Fibroblast of skin of left quadriceps (primary cell): ENCODE measurements around the gene OR10A7.
"Not testable (repeated sequence)": the region's sequence is repeated elsewhere in the genome, so short reads cannot be mapped to it uniquely, and the experiment has no call there.

Experiments
- DNase-seq, 2 experiments: peaks; one replicate each; pipeline ENCODE4 v3.0.0-alpha.2; 2013; ENCODE audit warnings: low read depth in 2 of 2

The OR10A7 gene

GRCh38 chr12:55220725-55221124, at the start of gene OR10A7:
Gene OR10A7 (plus strand): TSS chr12:55221025. CDS start chr12:55221025, 0 bp downstream.
- no peak for DNase-seq

DNA sequence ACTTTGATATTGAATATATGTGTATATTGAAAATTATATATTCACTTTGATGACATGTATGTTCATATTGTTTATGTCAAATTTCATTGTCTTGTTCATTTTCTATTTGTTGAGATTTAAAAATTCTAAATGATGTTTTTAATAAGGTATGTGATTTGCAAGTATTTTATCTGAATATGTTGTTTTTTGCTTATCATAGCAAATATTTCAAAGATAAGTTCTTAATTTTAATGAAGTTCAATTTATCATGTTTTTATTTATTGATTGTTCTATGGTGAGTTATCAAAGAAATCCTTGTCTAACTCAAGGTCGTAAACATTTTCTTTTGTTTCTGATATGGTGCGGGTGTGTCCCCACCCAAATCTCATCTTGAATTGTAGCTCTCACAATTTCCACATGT, 49.4 kb upstream of the OR10A7 start:
- no peak for DNase-seq

DNA sequence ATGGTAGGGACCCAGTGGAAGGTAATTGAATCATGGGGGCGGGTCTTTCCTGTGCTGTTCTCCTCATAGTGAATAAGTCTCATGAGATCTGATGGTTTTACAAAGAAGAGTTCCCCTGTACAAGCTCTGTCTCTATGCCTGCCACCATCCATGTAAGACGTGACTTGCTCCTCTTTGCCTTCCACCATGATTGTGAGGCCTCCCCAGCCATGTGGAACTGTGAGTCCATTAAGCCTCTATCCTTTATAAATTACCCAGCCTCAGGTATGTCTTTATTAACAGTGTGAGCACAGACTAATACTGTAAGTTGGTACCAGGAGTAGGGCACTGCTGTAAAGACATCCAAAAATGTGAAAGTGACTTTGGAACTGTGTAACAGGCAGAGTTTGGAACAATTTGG, 49.0 kb upstream of the OR10A7 start:
- DNase-seq, result not testable (repeated sequence)

GRCh38 chr12:55172686-55173085, 48.1 kb upstream of the OR10A7 start:
- DNase-seq, result no peak

DNA sequence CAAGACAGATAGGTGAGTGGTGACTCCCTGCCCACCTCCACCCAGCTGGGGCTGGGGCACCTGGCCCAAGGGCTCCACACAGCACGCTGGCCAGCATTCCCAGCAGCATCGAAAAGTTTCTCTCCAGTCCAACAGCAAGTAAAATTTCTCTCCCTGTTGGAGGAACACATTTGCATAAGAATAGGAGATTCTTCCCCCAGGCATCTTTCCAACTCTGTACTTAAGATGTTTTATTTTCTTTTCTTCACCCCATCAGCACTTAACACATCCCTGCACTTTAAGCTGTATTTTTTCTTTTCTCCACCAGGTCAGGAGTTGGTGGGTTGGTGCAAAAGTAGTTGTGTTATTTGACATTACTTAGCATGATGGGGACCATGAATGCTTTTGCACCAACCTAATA, 47.4 kb upstream of the OR10A7 start:
- no peak for DNase-seq

GRCh38 chr12:55188573-55188972, 32.3 kb upstream of the OR10A7 start:
- no peak for DNase-seq

- DNase-seq, result peak; percentile 37 to 40
Observed at GRCh38 chr12:55188974-55189556, 31.8 kb upstream of the OR10A7 start.

DNA sequence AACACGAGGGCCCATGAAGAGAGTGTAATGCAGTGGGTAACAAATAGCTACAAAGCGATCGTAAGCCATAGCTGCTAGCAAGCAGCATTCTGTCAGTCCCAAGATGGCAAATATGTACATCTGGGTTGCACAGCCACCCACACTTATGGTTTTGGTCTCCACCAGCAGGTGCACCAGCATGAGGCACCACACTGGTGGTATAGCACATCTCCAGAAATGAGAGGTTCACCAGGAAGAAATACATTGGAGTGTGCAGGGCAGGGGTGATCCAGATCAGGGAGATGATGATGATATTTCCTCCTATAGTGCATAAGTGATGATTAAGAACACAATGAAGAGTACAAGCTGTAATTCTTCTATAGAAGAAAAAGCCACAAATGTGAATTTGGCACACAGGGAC, 26.4 kb upstream of the OR10A7 start:
- no peak for DNase-seq

DNA sequence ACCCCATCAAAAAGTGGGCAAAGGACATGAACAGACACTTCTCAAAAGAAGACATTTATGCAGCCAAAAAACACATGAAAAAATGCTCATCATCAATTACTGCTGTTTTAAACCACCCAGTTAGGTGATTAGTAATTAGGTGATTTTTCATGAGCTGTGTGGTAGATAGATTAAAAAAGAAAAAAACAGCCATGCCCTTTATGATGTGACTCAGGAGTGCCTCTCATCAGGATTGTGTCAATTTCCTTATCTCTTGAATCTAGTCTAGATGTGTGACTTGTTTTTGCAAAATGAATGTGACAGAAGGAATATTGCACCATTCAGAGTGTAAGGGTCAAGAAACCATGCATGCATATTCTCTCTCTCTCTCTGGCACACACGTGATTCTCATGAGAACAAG, 5.7 kb downstream of the OR10A7 start:
- no peak for DNase-seq

GRCh38 chr12:55227643-55228042, 6.8 kb downstream of the OR10A7 start:
- no peak for DNase-seq

GRCh38 chr12:55244309-55244708, 23.5 kb downstream of the OR10A7 start, which contains the start of gene OR6C74:
Gene OR6C74 (plus strand): TSS chr12:55244609. CDS start chr12:55247288, 2,679 bp downstream.
- DNase-seq, result no peak

DNA sequence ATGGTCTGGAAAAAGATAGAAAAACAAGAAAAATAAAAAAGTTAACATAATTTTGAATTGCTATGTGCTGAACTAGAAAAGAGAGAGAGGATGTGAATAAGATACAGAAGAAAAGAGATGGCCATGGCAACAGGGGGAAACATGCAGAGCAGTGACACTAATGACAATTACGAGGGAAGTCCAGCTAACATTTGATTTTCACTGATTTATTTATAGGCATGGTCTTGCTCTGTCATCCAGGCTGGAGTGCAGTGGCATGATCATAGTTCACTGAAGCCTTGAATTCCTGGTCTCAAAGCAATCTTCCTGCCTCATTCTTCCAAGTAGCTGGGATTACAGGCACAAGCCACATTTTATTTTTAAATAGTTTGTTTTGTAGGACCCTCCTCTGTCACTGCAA, 25.3 kb downstream of the OR10A7 start:
- DNase-seq, result no peak

DNA sequence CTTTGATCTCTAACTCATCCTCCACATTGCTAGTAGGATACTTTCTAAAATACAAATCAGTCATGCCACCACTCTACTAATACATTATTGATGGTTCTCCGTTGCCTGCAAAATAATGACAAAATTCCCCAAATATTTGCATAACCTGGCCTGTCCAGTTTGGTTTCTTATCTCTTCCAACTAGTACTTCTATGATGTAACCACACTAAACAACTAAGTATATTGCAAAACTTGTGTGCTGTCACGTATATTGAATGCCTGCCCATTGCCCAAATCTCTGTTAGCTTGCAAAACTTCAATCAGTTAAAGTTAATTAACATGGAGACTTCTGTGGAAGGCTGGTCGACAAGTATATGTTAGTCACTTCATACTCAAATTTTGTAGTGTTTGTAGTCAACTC, 30.1 kb downstream of the OR10A7 start:
- no peak for DNase-seq

DNA sequence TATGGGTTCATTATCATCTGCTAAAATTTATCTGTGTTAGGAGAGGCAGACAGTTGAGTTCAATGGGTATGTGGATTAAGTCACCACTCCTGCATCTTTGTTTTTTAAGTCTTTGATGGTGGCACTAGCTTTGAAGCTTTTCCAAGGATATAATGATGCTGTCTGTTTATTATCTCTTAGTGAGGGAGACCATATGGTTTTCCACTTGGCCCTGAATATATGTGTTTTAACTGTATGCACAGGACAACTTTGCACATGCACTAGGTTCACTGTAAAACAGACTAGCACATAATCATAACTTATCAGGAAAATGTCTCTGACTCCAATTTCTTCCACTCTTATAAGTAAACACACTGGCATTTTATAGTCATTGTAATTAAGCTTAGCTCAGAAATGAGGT, 32.5 kb downstream of the OR10A7 start:
- no peak for DNase-seq

- DNase-seq, result no peak
Observed at GRCh38 chr12:55256831-55257230, 36.0 kb downstream of the OR10A7 start.

GRCh38 chr12:55258303-55258702, 37.5 kb downstream of the OR10A7 start:
- no peak for DNase-seq
